SK-N-MC (cell line): Measurements from ENCODE around the gene ING5.

ENCODE experiments used
- EZH2 ChIP-seq: fragments of 200-600 bp; sonication (generic); IDR thresholded peaks from one replicate; pipeline ENCODE4 v1.6.1; 2017; ENCODE audit warnings: antibody characterized with exemption
- POLR2AphosphoS5 ChIP-seq: IDR thresholded peaks from 2 replicates; pipeline ENCODE4 v1.6.1; 2012; ENCODE audit warnings: mild to moderate bottlenecking, low read depth, low read length, borderline replicate concordance

DNA sequence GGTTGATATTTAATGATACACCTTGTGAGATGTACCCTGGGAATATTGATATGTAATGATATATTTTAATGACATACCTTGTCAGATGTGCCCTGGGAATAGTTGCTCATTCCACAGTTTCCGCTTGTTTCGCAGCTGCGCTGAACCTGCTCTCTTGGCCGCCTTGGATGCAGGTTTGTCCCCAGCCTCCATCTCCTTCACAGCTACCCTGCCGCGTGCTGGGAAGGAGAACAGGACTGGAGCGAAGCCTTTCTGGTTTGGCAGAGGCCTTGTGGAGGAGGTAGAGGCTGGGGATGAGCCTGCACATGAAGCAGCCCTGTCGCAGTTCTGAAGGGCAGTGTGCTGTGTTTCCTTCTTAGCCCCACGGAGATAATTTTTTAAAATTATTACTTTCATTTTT lies 49.7 kb upstream of the ING5 start:
- TF ChIP-seq POLR2AphosphoS5 (no peak), EZH2 (no peak)
